Activated CD4-positive, alpha-beta T cell treated with anti-CD3 and anti-CD28 coated beads, Interleukin-2, amount 50 U/mL, for 1 hour (primary cell): ENCODE data around the gene RET.

Experiments
- DNase-seq: peaks from one replicate; pipeline ENCODE4 v3.0.0-alpha.2; 2020

RET gene

DNA sequence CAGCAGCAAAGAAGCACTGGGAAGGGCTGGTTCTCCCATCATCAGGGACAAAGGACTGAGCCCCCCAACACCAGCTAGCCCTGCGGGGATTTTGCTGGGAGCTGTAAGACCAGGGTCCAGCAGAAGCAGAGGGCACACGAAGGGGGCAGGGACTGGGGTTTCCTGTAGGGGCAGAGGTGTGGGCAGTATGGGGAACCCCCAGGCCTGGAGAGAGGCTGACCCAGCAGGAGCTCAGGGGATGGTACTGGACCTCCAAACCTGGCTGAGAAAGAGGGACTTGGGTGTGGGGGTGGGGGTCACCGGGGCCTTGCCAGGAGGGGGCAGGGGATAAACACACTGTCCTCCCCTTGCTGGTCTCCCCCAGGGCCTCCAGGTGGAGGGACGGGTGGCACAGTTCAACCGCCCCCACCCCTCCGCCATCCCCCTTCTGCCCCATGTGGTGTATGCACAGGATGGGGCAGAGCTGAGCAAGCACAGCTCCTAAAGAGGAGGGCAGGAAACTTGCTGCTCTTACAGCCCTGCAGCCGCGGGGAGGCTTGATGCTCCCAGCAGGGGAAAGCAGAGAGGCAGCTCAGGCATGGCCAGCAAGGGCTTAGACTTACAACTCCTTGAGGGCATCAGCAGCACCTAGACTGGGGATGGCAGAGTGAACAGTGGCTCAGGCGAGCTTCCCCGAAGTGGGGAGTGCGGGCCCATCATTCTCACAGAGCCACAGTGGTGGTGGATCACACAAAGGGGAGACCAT, 12.4 kb upstream of the RET start:
- DNase-seq: no peak

DNA sequence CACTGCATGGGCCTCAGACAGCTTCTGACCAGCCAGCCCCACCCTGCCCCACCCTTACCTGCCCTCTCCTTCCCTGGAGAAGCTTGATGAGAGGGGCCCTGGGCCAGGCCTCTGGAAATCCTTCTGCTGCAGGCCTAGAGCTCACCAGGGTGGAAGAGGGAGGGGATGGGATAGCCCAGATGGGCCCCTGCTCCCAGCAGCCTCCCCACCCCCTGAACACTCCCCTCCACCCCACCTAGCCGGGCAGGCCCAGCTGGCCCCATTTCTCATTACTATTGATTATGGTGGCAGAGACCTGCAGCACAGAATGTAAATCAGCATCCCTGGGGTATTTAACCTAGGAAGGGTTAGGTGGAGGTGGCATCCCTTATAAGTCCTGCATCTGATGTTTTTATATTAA, 11.6 kb upstream of the RET start:
- DNase-seq: no peak

DNA sequence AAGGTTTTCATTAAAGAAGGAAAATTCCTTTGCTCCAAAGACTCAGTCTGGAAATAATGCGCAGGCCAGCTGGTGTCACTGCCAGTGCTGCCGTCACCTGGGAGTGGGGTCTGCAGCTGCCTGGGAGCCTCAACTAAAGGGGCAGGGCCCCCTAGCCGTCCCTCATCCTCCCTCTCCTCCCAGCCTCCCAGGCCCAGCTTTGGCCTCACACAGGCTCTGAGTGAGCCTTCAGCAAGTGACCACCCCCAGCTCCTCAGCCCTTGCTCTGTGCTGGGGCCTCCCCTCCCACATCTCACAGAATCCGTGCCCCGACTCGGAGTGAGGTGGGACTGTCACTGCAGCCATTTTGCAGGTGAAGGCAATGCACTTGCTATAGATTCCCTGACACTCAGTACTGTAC, 11.1 kb upstream of the RET start:
- DNase-seq: no peak

DNA sequence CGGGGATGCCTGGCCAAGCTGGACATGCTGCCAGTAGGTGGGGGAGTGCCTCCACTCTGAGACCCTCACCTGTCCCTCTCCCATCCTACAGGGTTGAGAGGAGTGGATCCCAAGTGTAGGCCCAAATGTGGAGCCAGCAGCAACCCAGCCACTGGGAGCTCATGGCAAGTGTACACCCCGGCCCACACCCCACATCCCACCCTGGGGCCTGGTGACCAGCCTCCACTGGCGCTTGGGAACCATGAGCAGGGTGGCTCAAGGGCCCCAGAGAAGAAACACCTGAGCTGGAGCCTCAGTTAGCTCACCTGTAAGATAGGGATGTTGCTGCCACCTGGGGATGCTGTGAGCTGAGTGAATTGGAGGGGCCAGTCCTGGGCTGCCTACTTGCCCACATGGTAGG, 10.4 kb upstream of the RET start:
- no peak for DNase-seq

DNA sequence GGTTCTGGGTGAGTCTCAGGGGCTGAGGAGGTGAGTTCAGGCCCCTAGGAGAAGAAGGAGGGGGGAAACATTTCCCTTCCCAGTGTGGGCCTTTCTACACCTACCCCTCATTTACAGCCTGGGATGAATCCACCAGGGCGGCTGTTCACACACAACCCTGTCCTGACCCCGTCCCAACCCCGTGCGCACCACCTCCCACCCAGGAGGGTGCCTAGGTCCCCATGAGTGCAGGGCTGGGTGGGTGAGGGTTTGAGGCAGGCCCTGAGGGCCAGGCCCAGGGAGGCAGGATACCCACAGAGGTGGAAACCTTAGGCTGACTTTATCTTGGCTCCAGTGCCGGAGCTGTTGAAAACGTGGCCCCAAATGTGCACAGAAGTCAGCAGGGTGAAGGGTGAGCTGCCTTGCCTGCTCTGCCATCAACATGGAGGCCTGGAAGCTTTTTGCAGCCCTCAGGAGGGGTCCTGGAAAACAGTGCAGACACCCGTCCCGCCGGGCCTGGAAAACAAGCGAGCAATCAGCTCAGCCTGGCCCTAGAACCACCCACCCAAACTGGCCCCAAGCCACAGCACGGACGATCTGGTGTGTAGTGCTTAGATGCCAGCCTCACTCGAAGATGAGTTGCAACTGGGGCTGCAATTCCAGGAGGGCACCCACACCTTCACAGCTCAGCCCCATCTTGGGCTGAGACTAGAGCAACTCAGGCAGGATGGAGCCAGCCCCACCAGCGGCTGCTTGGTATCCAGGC, 9.3 kb upstream of the RET start:
- DNase-seq: no peak

DNA sequence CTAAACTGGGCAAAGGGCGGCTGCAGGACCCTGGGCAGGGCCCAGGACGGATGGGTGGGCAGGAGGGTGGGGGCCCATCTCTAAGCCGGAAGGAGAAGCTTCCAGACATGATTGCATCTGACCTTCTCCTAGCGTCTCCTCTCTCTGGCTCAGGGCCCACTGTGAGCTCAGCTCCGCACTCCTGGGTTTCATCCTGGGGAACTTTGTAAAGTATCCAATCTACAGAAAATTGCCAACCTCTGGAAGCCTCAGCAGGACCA, 8.8 kb upstream of the RET start:
- no peak for DNase-seq

DNA sequence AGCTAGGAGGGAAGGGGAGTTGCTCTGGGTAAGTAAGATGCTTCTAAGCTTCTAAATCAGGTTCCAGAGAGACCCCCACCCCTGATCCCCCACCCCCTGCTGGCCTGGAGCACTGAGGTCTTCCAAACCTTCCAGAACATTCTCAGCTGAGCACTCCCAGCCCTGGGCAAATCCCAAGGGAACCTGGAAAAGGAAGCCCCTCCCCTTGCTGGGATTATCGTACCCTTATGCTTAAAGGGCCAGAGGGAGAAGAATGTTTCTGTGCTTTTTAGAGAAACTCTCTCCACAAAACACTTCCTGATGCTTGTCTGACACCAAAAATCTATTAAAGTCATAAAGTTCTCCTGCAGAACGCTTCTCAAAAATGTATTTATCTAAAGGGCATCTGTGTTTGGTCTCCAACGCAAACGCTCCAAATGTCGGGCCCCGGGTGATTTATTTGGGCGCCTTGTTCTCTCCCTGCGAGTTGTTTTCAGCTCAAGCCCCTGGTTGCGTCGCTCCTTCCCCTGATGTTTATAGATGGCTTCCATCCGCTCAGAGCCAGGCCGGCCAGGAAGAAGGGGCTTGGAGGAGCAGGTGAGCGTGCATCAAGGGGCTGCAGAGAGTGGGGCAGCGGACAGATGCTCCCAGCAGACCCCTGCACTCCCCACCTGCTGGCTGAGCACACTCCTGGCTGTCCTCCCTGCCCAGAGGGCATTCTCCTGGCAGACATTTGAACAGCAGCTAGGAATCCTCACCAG, 8.2 kb upstream of the RET start:
- no peak for DNase-seq

DNA sequence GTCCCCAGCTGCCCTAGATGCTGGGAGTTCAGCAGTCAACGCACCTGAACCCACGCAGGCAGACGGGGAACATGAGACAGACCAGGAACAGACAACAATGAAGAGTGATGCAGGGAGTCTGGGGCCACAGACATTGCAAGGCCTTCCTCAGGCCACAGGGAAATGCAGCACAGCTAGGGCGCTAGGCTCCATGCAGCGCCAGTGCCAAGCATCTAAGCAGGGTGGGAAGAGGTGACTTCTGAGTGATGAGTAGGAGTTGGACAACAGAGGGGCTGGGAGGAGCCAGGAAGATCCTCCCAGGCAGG, 7.7 kb upstream of the RET start:
- no peak for DNase-seq

DNA sequence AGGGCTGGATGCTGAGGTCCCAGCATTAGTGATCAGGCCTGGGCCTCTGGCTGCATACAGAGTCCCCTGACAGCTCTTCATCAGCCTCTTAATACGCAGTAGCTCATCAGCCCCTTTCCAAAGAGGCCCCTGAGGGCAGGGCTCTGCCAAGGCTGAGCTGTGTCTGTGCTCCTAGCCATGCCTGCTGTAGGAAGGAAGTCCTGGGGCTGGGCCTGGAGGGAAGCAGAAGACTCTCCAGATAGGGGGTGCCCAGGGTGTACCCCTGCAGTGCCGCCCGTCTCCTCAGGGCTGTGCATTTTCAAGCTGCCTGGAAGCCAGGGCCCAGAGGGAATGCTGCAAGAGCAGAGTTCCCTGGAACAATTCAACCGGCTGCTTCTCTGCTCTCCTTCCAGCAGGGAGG, 7.3 kb upstream of the RET start:
- DNase-seq: no peak

DNA sequence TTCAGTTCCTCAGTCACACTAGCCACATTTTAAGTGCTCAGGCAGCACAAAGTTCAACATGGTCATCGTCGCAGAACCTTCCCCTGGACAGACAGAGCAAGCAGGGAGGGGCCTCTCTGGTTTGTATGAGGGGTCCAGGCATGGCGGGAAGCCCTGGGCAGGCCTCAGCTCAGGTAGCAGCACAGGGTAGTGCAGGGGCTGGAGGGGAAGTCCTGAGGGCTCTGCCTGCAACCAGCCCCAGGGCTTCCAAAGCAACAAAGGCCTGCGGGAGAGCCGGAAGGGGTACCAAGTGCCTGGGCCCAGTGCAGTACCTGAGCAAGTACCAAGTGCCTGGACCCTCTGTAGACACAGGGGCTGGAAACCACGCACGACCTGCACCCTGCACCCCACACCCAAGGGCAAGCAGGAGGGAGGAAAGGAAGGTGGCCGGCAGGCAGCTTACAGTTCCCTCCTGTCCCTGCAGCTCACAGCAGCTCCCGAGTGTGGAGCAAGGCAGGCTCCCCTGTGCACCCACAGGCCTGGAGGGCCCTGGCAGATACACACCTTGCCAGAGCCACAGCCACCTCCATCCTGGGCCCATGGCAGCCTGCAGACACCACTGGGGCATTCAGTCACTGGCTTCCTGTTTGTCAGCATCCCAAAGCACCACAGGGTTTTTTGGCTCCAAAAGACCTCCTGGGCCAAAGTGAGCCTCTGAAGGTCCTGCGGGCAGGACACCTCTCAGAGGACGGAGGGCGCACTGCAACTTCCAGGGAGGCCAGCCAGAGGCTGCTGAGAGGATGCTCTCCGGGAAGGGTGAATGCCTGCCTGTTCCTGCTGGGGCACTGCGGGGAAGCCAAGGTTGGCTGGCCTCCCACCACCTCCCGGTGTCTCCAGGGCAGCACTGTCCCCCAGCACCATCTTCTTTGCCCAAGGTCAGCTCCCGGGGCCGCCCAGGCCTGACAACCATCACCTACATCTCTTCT, 6.5 kb upstream of the RET start:
- DNase-seq: no peak

DNA sequence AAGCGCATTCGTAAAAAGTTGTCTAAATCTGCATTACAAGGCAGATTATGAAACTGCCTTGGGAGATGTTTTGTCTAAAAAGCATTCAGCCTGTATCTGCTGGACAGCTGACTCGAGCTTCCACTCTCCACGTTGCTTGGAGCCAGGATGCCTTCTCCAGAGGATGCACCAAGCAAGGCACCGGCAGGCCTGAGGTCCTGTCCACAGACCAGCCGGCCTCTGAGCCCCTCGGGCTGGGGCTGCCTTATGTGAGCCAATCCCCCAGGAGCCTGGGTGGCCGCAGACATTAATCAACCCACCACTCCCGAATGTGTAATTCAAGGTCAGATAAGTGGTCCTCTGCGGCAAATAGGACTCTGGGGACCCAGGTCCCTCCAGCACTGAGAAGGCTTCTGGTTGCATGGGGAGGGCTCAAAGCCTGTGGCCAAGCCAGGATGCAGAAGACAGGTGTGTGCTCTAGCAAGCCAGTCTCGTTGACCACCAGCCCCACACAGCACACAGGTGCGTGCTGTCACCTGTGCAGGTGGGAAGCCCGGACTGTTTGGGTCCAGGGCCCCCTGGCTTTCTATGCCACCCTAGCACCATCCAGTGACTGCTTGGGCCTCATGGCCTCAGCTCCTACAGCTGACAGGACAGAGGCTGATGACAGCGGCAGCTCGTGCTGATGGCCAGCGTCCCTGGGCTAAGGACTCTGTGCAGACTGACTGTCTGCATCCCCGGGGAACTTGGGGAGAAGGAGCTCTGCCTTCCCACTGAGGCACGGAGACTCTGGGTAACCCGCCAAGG, 4.8 kb upstream of the RET start:
- DNase-seq: no peak

DNA sequence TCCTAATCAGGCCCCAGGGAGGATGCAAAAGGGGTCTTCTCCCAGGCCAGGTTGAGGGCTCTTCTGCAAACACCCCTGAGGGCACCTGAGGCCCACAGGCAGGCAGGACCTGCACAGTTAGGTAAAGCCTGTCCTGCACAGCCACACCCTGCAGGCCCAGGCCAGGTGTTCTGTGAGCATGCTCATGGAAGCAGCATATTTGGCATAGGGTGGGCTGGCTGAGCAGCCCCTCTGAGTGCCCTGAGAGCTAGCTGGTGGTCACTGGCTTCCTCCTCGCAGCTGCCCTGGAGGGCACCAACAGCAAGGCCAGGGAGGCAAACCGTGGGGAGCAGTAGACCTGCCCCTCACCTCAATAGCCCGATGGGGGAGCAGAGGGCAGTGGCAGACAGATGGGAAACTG, 3.7 kb upstream of the RET start:
- DNase-seq: no peak

DNA sequence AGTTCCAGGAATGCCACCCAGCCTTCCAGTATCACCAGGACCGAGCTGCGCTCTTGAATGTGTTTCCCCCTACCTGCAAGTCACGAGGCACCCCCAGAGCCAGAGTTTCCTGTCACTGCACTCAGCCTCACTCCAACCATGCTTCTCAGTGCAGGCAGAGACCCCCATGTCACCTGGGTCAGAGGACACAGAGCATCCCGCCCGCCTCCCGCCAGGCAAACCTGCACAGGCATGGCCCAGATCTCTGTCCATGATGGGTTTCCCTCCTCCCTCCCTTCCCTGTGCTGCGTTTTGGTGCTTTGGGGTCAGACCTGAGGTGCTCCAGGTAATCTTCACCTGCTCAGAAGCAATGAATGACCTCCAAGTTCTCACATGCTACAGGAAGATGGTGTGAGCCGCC, 3.1 kb upstream of the RET start:
- no peak for DNase-seq

DNA sequence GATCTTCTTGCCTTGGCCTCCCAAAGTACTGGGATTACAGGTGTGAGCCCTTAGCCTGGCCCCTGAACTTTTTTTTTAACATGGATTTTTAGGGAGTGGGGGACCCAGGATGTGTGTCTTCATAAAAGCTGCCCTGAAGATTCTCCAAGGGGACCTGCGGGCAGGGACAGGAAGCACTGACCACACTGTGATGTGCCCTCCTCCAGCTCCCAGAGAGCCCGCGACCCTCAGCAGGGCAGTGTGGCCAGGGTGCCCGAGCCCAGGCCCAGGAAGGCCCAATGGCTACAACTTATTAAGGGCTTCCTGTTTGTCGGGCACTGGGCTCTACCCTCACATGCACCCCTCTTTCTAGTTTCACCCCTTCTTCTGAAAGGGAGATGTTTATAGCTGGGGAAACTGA, 2.5 kb upstream of the RET start:
- DNase-seq: no peak

DNA sequence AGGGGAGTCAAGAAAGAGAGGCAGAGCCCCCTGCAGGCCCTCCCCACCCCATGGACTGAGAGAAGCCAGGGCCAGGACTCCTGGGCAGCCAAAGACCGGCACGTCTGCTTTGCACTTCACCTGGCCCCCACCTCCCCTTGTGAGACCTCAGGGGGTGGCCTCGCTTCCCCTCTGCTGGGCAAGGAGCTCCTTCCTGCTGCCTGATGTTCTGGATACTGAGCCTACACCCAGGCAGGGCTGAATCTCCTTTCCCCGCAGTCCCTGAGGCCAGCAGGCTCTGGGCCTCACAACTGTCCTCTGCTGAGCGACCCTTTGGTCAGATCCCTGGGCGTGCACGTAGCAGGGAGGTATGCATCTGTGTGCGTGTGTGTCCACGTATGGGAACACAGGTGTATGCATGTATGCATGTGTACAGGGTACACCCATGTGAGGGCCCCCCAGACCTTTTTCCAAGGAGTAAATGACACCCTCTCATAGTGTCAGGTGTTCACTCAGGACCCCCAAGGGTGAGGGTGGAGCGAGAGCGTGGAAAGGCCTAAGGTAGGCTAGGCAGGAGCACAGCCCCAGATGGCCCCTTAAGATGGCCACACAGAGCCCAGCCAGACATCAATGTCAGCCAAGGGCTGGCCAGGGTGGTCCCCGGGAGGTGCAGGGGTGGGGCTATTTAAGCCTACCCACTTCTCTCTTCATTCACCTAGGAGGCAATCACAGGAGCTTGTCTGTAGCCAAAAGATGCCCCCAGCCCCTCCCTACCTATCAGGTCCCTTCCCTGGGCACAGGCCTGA, 1.9 kb upstream of the RET start:
- no peak for DNase-seq

DNA sequence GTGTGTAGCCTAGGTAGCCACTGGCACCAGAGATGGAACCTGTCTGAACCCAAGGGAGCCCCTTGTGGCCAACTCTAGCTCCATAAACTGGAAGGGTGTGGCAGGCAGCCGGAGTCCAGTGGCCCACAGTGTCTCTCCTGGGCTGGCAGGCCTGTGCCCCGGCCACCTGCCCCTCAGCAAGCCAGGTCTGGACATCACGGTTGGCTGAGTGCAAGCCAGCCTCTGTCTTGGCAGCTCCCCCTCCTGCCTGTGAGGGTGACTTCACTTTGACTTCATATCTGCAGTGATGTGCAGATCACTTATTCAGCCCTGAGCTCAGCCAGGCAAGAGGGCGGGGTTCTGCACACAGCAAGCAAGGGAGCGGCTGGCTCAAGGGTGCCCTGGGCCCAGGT, 1.3 kb upstream of the RET start:
- DNase-seq: no peak

DNA sequence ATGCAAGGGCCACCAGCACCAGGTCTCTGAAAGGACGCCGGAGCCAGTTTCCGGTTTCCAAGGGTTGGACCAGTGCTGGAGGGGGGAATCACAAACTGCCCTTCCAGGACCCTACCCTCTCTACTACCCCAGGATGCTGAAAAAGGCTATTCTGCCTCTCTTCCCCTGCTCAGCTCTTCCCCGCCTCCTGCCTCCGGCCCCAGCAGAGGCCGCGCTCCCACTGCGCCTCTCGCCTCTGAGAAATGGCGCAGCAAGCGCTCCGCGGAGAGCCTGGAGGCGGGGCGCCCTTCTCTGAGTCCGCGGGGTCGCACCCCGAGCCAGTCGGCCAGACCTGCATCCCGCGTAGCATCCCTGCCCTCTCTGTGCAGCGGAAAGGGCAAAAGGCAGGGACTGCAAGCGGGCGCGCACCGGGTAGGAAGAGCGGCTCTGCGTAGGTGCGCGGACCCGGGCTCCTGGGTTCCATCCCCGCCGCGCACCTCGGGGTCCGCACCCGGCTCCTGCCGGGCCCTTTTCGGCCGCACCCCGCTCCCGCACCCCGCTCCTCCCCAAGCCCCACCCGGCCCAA, 476 bp upstream of the RET start:
- DNase-seq: no peak

DNA sequence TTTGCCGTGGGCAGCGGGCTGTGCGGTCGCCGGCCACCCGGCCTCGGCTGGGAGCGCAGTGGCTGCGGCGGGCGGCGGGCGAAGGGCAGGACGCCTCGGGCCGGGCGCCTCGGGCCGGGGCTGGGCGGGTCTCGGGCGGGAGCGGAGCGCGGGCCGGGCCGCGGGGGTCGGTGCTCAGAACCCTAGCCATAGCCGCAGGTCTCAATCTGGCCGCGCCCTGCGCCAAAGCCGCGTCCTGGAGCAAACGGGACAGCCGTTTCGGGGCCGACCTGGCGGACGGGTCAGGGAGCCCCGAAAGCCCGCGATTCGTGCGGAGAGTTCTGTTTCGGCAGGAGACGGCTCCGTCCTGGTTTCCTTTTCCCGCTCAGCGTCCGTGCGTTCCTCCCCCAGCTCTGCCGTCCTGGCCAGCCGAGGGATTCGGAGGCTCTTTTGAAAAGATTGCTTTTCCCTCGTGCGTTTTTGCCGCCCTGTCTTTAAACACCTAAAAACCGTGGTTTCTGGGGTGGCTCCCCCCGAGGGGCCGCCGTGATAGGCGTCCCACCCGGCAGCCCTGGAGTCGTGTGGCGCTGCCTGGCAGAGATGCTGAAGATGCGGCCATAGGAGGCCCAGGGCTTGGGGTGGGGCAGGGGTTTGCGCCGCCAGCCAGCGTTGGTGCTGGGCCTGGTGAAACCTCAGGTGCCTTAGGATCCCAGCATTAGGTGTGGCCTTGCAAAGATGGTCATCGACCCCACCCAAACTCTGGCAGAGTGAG, 727 bp downstream of the RET start:
- DNase-seq: no peak

DNA sequence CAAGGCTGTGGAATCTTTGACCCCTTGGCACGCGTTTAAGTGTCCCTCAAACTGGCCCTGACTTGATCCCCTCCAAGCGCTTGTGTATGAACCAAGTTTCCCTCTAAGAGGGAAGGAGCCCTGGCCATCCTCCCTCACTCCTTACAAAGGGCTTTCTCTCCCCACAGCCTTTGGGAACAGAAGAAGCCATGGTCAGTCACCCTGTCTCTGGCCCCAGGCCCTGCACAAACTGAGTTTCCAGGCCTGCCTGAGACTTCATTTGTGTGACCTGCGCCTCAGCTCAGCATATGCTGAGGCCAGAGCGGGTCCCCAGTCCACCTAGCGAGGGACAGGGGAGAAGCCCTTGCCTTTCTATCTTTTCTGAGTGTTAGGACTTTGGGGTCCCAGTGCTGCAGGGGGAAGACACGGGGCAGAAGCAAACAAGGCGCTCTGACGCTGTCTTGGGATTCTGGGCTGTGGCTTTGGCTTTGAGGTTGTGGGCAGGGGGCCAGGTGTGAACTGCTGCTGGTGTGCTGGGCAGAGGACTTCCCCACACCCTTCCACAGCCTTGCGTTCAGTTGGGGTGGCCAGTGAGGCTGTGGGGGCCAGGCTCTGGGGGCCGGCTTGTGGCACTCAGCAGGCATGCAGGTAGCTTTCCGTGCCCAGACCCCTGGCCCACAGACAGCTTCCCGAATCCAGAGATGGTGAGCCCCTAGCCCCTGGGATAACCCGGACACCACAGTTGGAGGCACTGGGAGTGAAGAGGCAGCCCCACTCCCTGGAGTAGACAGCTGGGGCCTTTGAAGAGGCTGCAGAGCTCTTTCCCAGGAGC, 1.5 kb downstream of the RET start:
- no peak for DNase-seq

DNA sequence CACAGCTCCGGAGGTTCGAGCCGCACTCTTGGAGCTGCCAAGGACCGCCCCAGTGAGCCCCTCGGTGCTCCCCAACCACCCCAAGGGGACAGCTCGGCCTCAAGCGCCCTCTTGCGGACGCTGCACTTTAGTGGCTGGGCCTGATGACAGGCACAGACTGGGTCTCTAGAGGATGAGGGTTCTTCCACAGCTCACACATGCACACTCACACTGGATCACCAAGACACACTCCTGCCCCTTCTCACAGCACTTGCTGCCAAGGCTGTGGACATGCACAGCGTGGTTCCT, 2.1 kb downstream of the RET start:
- DNase-seq: no peak
